SK-N-MC (cell line): Measurements from ENCODE around the gene GPC6.
A peak's percentile ranks its signal among the peaks of the same experiment; 100 is the strongest.

ENCODE experiments used
- DNase-seq: peaks from one replicate; pipeline ENCODE4 v3.0.0-alpha.2; 2011; ENCODE audit warnings: low read depth, low spot score
- H3K27ac ChIP-seq: fragments of 200-600 bp; sonication (generic); 2 replicates; pipeline ENCODE4 v1.5.1; 2016; ENCODE audit warnings: mixed run types
- H3K36me3 ChIP-seq: fragments of 200-600 bp; sonication (generic); 2 replicates; pipeline ENCODE4 v1.6.1; 2017; ENCODE audit warnings: antibody characterized with exemption, low read length, mixed read lengths; ENCODE audit not compliant: insufficient read depth
- H3K4me3 ChIP-seq: fragments of 200-600 bp; sonication (generic); 2 replicates; pipeline ENCODE4 v1.5.1; 2016
- H3K9ac ChIP-seq: fragments of 200-600 bp; sonication (generic); 2 replicates; pipeline ENCODE4 v1.8.0; 2017; ENCODE audit warnings: mixed run types, mixed read lengths; ENCODE audit not compliant: insufficient read length
- H3K9me3 ChIP-seq: fragments of 200-600 bp; sonication (generic); 2 replicates; pipeline ENCODE4 v1.6.1; 2017; ENCODE audit warnings: low read depth, mild to moderate bottlenecking, antibody characterized with exemption, low read length, moderate library complexity, mixed read lengths
- EZH2 ChIP-seq: fragments of 200-600 bp; sonication (generic); IDR thresholded peaks from one replicate; pipeline ENCODE4 v1.6.1; 2017; ENCODE audit warnings: antibody characterized with exemption
- FOXP2 ChIP-seq: optimal IDR thresholded peaks from 2 replicates; pipeline ENCODE3; 2011; ENCODE audit warnings: mild to moderate bottlenecking, moderate library complexity; ENCODE audit not compliant: insufficient read depth; ENCODE audit errors: extremely low read length, control extremely low read depth
- POLR2AphosphoS5 ChIP-seq: IDR thresholded peaks from 2 replicates; pipeline ENCODE4 v1.6.1; 2012; ENCODE audit warnings: mild to moderate bottlenecking, low read depth, low read length, borderline replicate concordance

The GPC6 gene

GRCh38 chr13:94214975-94215374, 988.4 kb downstream of the GPC6 start:
- Histone ChIP-seq H3K9me3 (no peaks in the 10 kb centered on the region), H3K4me3 (peak overlapping the region; percentile 16; the same call in 1 of the 2 replicates)
- no peak for TF ChIP-seq EZH2
- no peak for TF ChIP-seq POLR2AphosphoS5
- TF ChIP-seq FOXP2, result no peak

GRCh38 chr13:94216476-94216875, 989.9 kb downstream of the GPC6 start:
- no peak for TF ChIP-seq FOXP2
- TF ChIP-seq EZH2, result no peak
- Histone ChIP-seq H3K9me3 (no peaks in the 10 kb centered on the region), H3K4me3 (no peak overlapping the region), H3K36me3 (no peaks in the 10 kb centered on the region), H3K27ac (no peak overlapping the region), H3K9ac (no peak overlapping the region)
- DNase-seq, result no peak

More at GRCh38 chr13:94214975-94215374, 988.4 kb downstream of the GPC6 start:
- Histone ChIP-seq H3K27ac (peak overlapping the region; percentile 39; the same call in 1 of the 2 replicates), H3K9ac (peak overlapping the region; percentile 25), H3K36me3 (no peaks in the 10 kb centered on the region)
- no peak for DNase-seq

GRCh38 chr13:94217370-94217769, 990.8 kb downstream of the GPC6 start:
- no peak for DNase-seq
- TF ChIP-seq POLR2AphosphoS5, result no peak
- TF ChIP-seq FOXP2, result no peak
- no peak for TF ChIP-seq EZH2
- Histone ChIP-seq H3K36me3 (no peaks in the 10 kb centered on the region), H3K9ac (no peak overlapping the region), H3K4me3 (no peak overlapping the region), H3K27ac (no peak overlapping the region), H3K9me3 (no peaks in the 10 kb centered on the region)

- no peak overlapping the region for H3K4me3 ChIP-seq
- no peak for DNase-seq
- TF ChIP-seq EZH2 (no peak), FOXP2 (no peak)
Measured at GRCh38 chr13:94218537-94218936, 991.9 kb downstream of the GPC6 start.

GRCh38 chr13:94218951-94219350, 992.3 kb downstream of the GPC6 start:
- Histone ChIP-seq H3K4me3 (no peak overlapping the region), H3K9me3 (no peaks in the 10 kb centered on the region), H3K36me3 (no peaks in the 10 kb centered on the region), H3K9ac (no peak overlapping the region), H3K27ac (no peak overlapping the region)
- no peak for TF ChIP-seq FOXP2
- no peak for TF ChIP-seq POLR2AphosphoS5
- no peak for TF ChIP-seq EZH2
- DNase-seq, result no peak

More at GRCh38 chr13:94218537-94218936, 991.9 kb downstream of the GPC6 start:
- no peaks in the 10 kb centered on the region for H3K9me3 ChIP-seq
- H3K9ac ChIP-seq, result no peak overlapping the region
- H3K27ac ChIP-seq, result no peak overlapping the region
- no peaks in the 10 kb centered on the region for H3K36me3 ChIP-seq

GRCh38 chr13:94224670-94225069, 998.1 kb downstream of the GPC6 start:
- Histone ChIP-seq H3K9me3 (no peaks in the 10 kb centered on the region), H3K27ac (no peak overlapping the region), H3K36me3 (no peaks in the 10 kb centered on the region), H3K4me3 (no peak overlapping the region), H3K9ac (no peak overlapping the region)
- no peak for DNase-seq
- TF ChIP-seq FOXP2, result no peak
- TF ChIP-seq POLR2AphosphoS5, result no peak
- no peak for TF ChIP-seq EZH2

GRCh38 chr13:94227255-94227879, 1000.8 kb downstream of the GPC6 start:
- Histone ChIP-seq H3K9me3 (no peaks in the 10 kb centered on the region), H3K27ac (no peak overlapping the region), H3K36me3 (no peaks in the 10 kb centered on the region), H3K4me3 (no peak overlapping the region), H3K9ac (no peak overlapping the region)
- DNase-seq, result no peak
- TF ChIP-seq POLR2AphosphoS5 (no peak), FOXP2 (no peak), EZH2 (no peak)

GRCh38 chr13:94228763-94229162, 1002.2 kb downstream of the GPC6 start:
- TF ChIP-seq EZH2 (no peak), POLR2AphosphoS5 (no peak), FOXP2 (no peak)
- Histone ChIP-seq H3K36me3 (no peaks in the 10 kb centered on the region), H3K4me3 (no peak overlapping the region), H3K9ac (no peak overlapping the region), H3K27ac (peak overlapping the region; percentile 58), H3K9me3 (no peaks in the 10 kb centered on the region)
- DNase-seq, result no peak
